Testis (tissue), 2 donors: ENCODE results near the gene XPA.

ENCODE experiments used
- POLR2A ChIP-seq: fragments of 450-650 bp; IDR thresholded peaks from one replicate; pipeline ENCODE4 v1.6.1; 2017; ENCODE audit warnings: antibody characterized with exemption, mild to moderate bottlenecking, moderate library complexity
- TF ChIP-seq, protein P1 (sequence below), 3 experiments: fragments of 450-650 bp in 2 of 3; fragments of 200-600 bp in 1 of 3; sonication (generic) in 1 of 3; IDR thresholded peaks; one replicate each; pipeline ENCODE4 v1.5.1; 2016 to 2019; ENCODE audit warnings: antibody characterized with exemption in 3 of 3, mild to moderate bottlenecking in 2 of 3, moderate library complexity in 1 of 3

DNA sequence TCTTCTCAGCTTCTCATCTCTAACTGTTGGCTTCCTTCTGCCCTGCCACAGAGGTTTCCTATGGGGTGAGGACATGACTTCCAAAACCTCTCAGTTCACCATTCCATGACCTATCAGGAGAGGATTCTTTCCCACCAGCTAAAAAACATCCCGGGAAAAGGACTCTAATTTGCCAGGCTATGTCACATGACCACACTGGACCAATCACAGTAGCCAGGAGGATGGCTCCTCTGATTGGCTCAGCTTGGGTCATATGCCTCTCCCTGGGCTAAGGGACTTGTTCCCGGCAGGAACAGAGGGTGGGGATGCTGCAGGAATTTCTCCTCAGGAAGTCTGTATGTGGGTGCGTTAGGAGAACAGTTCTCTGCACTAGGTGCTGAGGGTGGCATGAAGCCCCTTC lies 40.3 kb upstream of the XPA start:
- TF ChIP-seq, protein P1, sequence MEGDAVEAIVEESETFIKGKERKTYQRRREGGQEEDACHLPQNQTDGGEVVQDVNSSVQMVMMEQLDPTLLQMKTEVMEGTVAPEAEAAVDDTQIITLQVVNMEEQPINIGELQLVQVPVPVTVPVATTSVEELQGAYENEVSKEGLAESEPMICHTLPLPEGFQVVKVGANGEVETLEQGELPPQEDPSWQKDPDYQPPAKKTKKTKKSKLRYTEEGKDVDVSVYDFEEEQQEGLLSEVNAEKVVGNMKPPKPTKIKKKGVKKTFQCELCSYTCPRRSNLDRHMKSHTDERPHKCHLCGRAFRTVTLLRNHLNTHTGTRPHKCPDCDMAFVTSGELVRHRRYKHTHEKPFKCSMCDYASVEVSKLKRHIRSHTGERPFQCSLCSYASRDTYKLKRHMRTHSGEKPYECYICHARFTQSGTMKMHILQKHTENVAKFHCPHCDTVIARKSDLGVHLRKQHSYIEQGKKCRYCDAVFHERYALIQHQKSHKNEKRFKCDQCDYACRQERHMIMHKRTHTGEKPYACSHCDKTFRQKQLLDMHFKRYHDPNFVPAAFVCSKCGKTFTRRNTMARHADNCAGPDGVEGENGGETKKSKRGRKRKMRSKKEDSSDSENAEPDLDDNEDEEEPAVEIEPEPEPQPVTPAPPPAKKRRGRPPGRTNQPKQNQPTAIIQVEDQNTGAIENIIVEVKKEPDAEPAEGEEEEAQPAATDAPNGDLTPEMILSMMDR (IDR thresholded peaks at IDR 0.05): no peak
- no peak for TF ChIP-seq POLR2A
